Sigmoid colon (tissue), 7 donors: Measurements from ENCODE around the gene VASP. TPM values are rescaled to one million over a fixed set of nuclear protein-coding genes. Genes with fewer than 3 reads are reported as not detected.

Source experiments
- DNase-seq: peaks from one replicate; pipeline ENCODE4 v3.0.0-alpha.2; 2019
- H3K27ac ChIP-seq, 4 donors: fragments of 200-600 bp; sonication (generic); one replicate each; pipeline ENCODE4 v1.5.1; 2016 to 2019; ENCODE audit warnings: mild to moderate bottlenecking in 1 of 4
- H3K27me3 ChIP-seq, 3 donors: fragments of 200-600 bp; sonication (generic); one replicate each; pipeline ENCODE4 v1.5.1; 2019; ENCODE audit warnings: mild to moderate bottlenecking in 1 of 3
- H3K36me3 ChIP-seq, 4 donors: fragments of 200-600 bp; sonication (generic); one replicate each; pipeline ENCODE4 v1.5.1; 2016 to 2019
- H3K4me1 ChIP-seq, 4 donors: fragments of 200-600 bp; sonication (generic); one replicate each; pipeline ENCODE4 v1.5.1; 2017 to 2019
- H3K4me3 ChIP-seq, 4 donors: fragments of 200-600 bp; sonication (generic); one replicate each; pipeline ENCODE4 v1.5.1; 2017 to 2019; ENCODE audit warnings: mild to moderate bottlenecking in 2 of 4, moderate library complexity in 1 of 4
- H3K9me3 ChIP-seq, 4 donors: fragments of 200-600 bp in 3 of 4; sonication (generic) in 3 of 4; one replicate each; pipeline versions ENCODE4 v1.5.1 to v1.6.1; 2013 to 2019
- CTCF ChIP-seq, 4 experiments: fragments of 450-650 bp in 3 of 4; fragments of 200-600 bp in 1 of 4; IDR thresholded peaks; one replicate each; pipeline ENCODE4 v1.5.1; 2016 to 2019; ENCODE audit warnings: antibody characterized with exemption in 4 of 4, mild to moderate bottlenecking in 3 of 4, moderate library complexity in 2 of 4
- EP300 ChIP-seq, 4 donors: sonication (generic); formaldehyde crosslinking; IDR thresholded peaks; one replicate each; pipeline ENCODE4 v1.6.1; 2017; ENCODE audit warnings: antibody characterized with exemption in 4 of 4
- POLR2A ChIP-seq, 2 donors: fragments of 450-650 bp; IDR thresholded peaks; one replicate each; pipeline ENCODE4 v1.6.1; 2016; ENCODE audit warnings: antibody characterized with exemption in 2 of 2, mild to moderate bottlenecking in 2 of 2, moderate library complexity in 2 of 2
- POLR2AphosphoS5 ChIP-seq, 4 donors: sonication (generic); formaldehyde crosslinking; IDR thresholded peaks; one replicate each; pipeline ENCODE4 v1.6.1; 2017; ENCODE audit warnings: antibody characterized with exemption in 4 of 4
- WGBS, 2 donors: extraction: QIAGEN DNeasy Blood & Tissue Kit; methylation state at CpG; one replicate each; pipeline ENCODE4 v1.1.7; 2013; 5-methylcytosine and 5-hydroxymethylcytosine counted together
- intact Hi-C: fragments of 100-400 bp; cut with DNase I; formaldehyde crosslinking; loops from one replicate; pipeline ENCODE4 v1.15.1; 2023
- polyA plus RNA-seq, 3 donors: library from polyadenylated mRNA; stranded (reverse); fragments of 200-250 nt; gene quantifications; one replicate each; pipeline ENCODE4 v1.2.3, GENCODE V29; 2013
- total RNA-seq, 4 donors: library from RNA; depleted of rRNA; stranded (reverse); fragments of >200 nt; gene quantifications; one replicate each; pipeline ENCODE4 v1.1.0, GENCODE V29; 2016
- donor health status: healthy with polysubstance abuse.
- donor health status: Bipolar disorder and iron deficiency.
- donor health status: healthy.

VASP gene
- total and polyA plus RNA-seq, 7 donors = 101 to 223 (median 160) TPM

GRCh38 chr19:45488708-45489107 lies 18.6 kb upstream of the VASP start:
- H3K27me3 ChIP-seq = no peaks in the 10 kb centered on the region
- no peak overlapping the region for H3K27ac ChIP-seq
- no peaks in the 10 kb centered on the region for H3K9me3 ChIP-seq
- H3K36me3 ChIP-seq = peaks cover 0 to 7% (median 0%) of the 10 kb centered on the region in 4 donors
- TF ChIP-seq POLR2AphosphoS5 (IDR thresholded peaks at IDR 0.05) (no peak), EP300 (IDR thresholded peaks at IDR 0.05) (no peak), CTCF (IDR thresholded peaks at IDR 0.05) (no peak), POLR2A (IDR thresholded peaks at IDR 0.05) (no peak)
- H3K4me3 ChIP-seq = no peak overlapping the region
- peaks cover 0 to 22% (median 19%) of the 10 kb centered on the region in 4 donors for H3K4me1 ChIP-seq
- whole genome bisulfite sequencing, 2 donors = 89 to 92% methylated on average over 15 of the region's 15 CpGs
- no peak for DNase-seq
- intact Hi-C loops = no loop called here

GRCh38 chr19:45489216-45489855 lies 17.9 kb upstream of the VASP start:
- Histone ChIP-seq H3K36me3 (peaks cover 0 to 7% (median 0%) of the 10 kb centered on the region in 4 donors), H3K27ac (no peak overlapping the region), H3K27me3 (no peaks in the 10 kb centered on the region), H3K4me1 (peaks cover 0 to 27% (median 21%) of the 10 kb centered on the region in 4 donors), H3K4me3 (no peak overlapping the region), H3K9me3 (no peaks in the 10 kb centered on the region)
- WGBS, 2 donors = 86 to 93% methylated on average over 20 of the region's 20 CpGs
- TF ChIP-seq POLR2A (IDR thresholded peaks at IDR 0.05) = no peak
- TF ChIP-seq EP300 (IDR thresholded peaks at IDR 0.05) = no peak
- TF ChIP-seq CTCF (IDR thresholded peaks at IDR 0.05) = no peak
- TF ChIP-seq POLR2AphosphoS5 (IDR thresholded peaks at IDR 0.05) = no peak
- intact Hi-C loops = no loop called here
- no peak for DNase-seq

GRCh38 chr19:45492137-45492626 lies 15.1 kb upstream of the VASP start:
- TF ChIP-seq CTCF (IDR thresholded peaks at IDR 0.05) (no peak), POLR2A (IDR thresholded peaks at IDR 0.05) (no peak), EP300 (IDR thresholded peaks at IDR 0.05) (no peak), POLR2AphosphoS5 (IDR thresholded peaks at IDR 0.05) (no peak)
- 90% methylated on average over 5 of the region's 5 CpGs for WGBS, 2 donors
- Histone ChIP-seq H3K36me3 (peaks cover 0 to 7% (median 0%) of the 10 kb centered on the region in 4 donors), H3K4me3 (peak overlapping the region; percentile 53 to 70 (median 60)), H3K4me1 (peaks cover 0 to 31% (median 26%) of the 10 kb centered on the region in 4 donors), H3K9me3 (no peaks in the 10 kb centered on the region), H3K27me3 (no peaks in the 10 kb centered on the region), H3K27ac (peak overlapping the region; percentile 82 to 85 (median 83))
- DNase-seq = no peak
- intact Hi-C loops = no loop called here

GRCh38 chr19:45492627-45493470 lies 14.4 kb upstream of the VASP start:
- peak overlapping the region; percentile 82 to 85 (median 83) for H3K27ac ChIP-seq
- peak; percentile 92 for DNase-seq
- peaks cover 0 to 37% (median 30%) of the 10 kb centered on the region in 4 donors for H3K4me1 ChIP-seq
- no peaks in the 10 kb centered on the region for H3K9me3 ChIP-seq
- intact Hi-C loops = no loop called here
- TF ChIP-seq POLR2AphosphoS5 (IDR thresholded peaks at IDR 0.05) = peak; percentile 14 to 58 (median 23)
- TF ChIP-seq CTCF (IDR thresholded peaks at IDR 0.05) = no peak
- peaks cover 0 to 7% (median 0%) of the 10 kb centered on the region in 4 donors for H3K36me3 ChIP-seq
- H3K4me3 ChIP-seq = peak overlapping the region; percentile 53 to 70 (median 60)
- 4 to 8% methylated on average over 32 of the region's 32 CpGs for WGBS, 2 donors
- H3K27me3 ChIP-seq = no peaks in the 10 kb centered on the region
